IMR-90 (cell line): ENCODE measurements around the gene ANGPT4.

ENCODE experiments used
- MXI1 ChIP-seq: IDR thresholded peaks from 2 replicates; pipeline ENCODE4 v1.6.1; 2012; ENCODE audit warnings: low read depth, mild to moderate bottlenecking, low read length, moderate library complexity, borderline replicate concordance
- POLR2A ChIP-seq: IDR thresholded peaks from 2 replicates; pipeline ENCODE4 v1.6.1; 2012; ENCODE audit warnings: mild to moderate bottlenecking, low read depth, low read length
- RAD21 ChIP-seq: IDR thresholded peaks from 2 replicates; pipeline ENCODE4 v1.6.1; 2012; ENCODE audit warnings: low read length, improper control_type of control experiment
- RCOR1 ChIP-seq: IDR thresholded peaks from 2 replicates; pipeline ENCODE4 v1.6.1; 2012; ENCODE audit warnings: mild to moderate bottlenecking, low read length, improper control_type of control experiment; ENCODE audit not compliant: insufficient replicate concordance
- TF ChIP-seq, protein P1 (sequence below): conservative IDR thresholded peaks from 2 replicates; pipeline ENCODE4 v1.5.1; 2012; ENCODE audit warnings: mild to moderate bottlenecking, low read depth, low read length, improper control_type of control experiment

DNA sequence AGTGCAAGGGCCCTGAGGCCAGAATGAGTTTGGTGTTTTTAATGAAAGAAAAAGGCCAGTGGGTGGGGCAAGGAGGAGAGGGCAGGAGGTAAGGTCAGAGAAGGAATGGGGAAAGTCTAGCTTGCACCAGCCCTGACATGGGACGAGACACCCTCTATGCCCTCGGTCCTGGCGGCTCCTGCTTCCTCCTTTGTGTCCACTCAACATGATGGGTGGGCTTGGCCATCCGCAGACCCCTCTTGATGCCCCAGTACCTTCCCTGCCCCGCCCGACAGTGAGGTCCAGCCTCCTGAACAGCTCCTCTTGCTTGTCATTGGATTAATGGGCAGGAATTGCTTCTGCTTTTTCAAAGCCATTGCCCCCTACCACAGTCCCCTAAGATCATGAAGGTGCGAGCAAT is 33.6 kb upstream of the ANGPT4 start:
- TF ChIP-seq, protein P1, sequence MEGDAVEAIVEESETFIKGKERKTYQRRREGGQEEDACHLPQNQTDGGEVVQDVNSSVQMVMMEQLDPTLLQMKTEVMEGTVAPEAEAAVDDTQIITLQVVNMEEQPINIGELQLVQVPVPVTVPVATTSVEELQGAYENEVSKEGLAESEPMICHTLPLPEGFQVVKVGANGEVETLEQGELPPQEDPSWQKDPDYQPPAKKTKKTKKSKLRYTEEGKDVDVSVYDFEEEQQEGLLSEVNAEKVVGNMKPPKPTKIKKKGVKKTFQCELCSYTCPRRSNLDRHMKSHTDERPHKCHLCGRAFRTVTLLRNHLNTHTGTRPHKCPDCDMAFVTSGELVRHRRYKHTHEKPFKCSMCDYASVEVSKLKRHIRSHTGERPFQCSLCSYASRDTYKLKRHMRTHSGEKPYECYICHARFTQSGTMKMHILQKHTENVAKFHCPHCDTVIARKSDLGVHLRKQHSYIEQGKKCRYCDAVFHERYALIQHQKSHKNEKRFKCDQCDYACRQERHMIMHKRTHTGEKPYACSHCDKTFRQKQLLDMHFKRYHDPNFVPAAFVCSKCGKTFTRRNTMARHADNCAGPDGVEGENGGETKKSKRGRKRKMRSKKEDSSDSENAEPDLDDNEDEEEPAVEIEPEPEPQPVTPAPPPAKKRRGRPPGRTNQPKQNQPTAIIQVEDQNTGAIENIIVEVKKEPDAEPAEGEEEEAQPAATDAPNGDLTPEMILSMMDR: no peak
- TF ChIP-seq MXI1: no peak
- no peak for TF ChIP-seq POLR2A
- TF ChIP-seq RCOR1: no peak
- TF ChIP-seq RAD21: no peak
